Right atrium auricular region (tissue), 2 donors: Measurements from ENCODE around the gene TDRD5. TPM values are rescaled to one million over a fixed set of nuclear protein-coding genes. Genes with fewer than 3 reads are reported as not detected.

Experiments
- total RNA-seq, 2 donors: library from RNA; depleted of rRNA; stranded (reverse); fragments of >200 nt; gene quantifications; one replicate each; pipeline ENCODE4 v1.1.0, GENCODE V29; 2016

The TDRD5 gene
- total RNA-seq, 2 donors from 2014 or later: 0.20 TPM; not detected in 1

Other genes starting within 250 kb of the TDRD5 start
- not detected for gene AXDND1, start 225.9 kb upstream of the TDRD5 start, total RNA-seq
- not detected for gene NPHS2, start 15.9 kb upstream of the TDRD5 start, total RNA-seq
- not detected for gene FAM163A, start 151.5 kb downstream of the TDRD5 start, total RNA-seq